Astrocyte (in vitro differentiated cells and primary cell): ENCODE measurements around the gene ADAMTS8. TPM values are rescaled to one million over a fixed set of nuclear protein-coding genes. Genes with fewer than 3 reads are reported as not detected.

Experiments used
- DNase-seq: peaks from one replicate; pipeline ENCODE4 v3.0.0-alpha.2; 2010; ENCODE audit warnings: low read depth
- FAIRE-seq: peaks from 2 replicates; lab custom pipeline; 2011; peaks lifted over from hg19 to GRCh38; lab: Jason Lieb, UNC
- H2AFZ ChIP-seq: 2 replicates; pipeline ENCODE4 v1.6.0; 2012; ENCODE audit warnings: low read depth, low read length, inconsistent platforms
- H3K27ac ChIP-seq: 2 replicates; pipeline ENCODE4 v1.5.1; 2011; ENCODE audit warnings: low read depth, low read length, inconsistent platforms
- H3K27me3 ChIP-seq: 2 replicates; pipeline ENCODE4 v1.6.0; 2011; ENCODE audit warnings: low read length, inconsistent platforms; ENCODE audit not compliant: insufficient read depth
- H3K36me3 ChIP-seq: 2 replicates; pipeline ENCODE4 v1.5.1; 2011; ENCODE audit warnings: low read length, inconsistent platforms; ENCODE audit not compliant: insufficient read depth
- H3K4me1 ChIP-seq: 2 replicates; pipeline ENCODE4 v1.5.1; 2011; ENCODE audit warnings: low read length, inconsistent platforms; ENCODE audit not compliant: insufficient read depth
- H3K4me2 ChIP-seq: 2 replicates; pipeline ENCODE4 v1.6.0; 2012; ENCODE audit warnings: low read length, inconsistent platforms
- H3K4me3 ChIP-seq: 2 replicates; pipeline ENCODE4 v1.5.1; 2011; ENCODE audit warnings: low read depth, mild to moderate bottlenecking, low read length, inconsistent platforms; ENCODE audit not compliant: insufficient read depth
- H3K79me2 ChIP-seq: 2 replicates; pipeline ENCODE4 v1.6.0; 2012; ENCODE audit warnings: mild to moderate bottlenecking, low read length, inconsistent platforms; ENCODE audit not compliant: insufficient read depth
- H3K9ac ChIP-seq: 2 replicates; pipeline ENCODE4 v1.6.0; 2012; ENCODE audit warnings: mild to moderate bottlenecking, low read length, inconsistent platforms
- H3K9me3 ChIP-seq: 2 replicates; pipeline ENCODE4 v1.5.1; 2012; ENCODE audit warnings: low read depth, mild to moderate bottlenecking, low read length, inconsistent platforms; ENCODE audit not compliant: insufficient read depth
- H4K20me1 ChIP-seq: 2 replicates; pipeline ENCODE4 v1.6.0; 2012; ENCODE audit warnings: low read length, inconsistent platforms; ENCODE audit not compliant: insufficient read depth
- H3K27ac Mint-ChIP-seq: one replicate; pipeline ENCODE4 v1.8.0; 2021; ENCODE audit warnings: mild to moderate bottlenecking, mixed read lengths; ENCODE audit not compliant: unreplicated experiment
- H3K27me3 Mint-ChIP-seq: one replicate; pipeline ENCODE4 v1.8.0; 2021; ENCODE audit warnings: low read depth, mixed read lengths; ENCODE audit not compliant: unreplicated experiment
- H3K36me3 Mint-ChIP-seq: one replicate; pipeline ENCODE4 v1.8.0; 2021; ENCODE audit warnings: low read depth, mixed read lengths; ENCODE audit not compliant: unreplicated experiment
- H3K4me1 Mint-ChIP-seq: one replicate; pipeline ENCODE4 v1.8.0; 2021; ENCODE audit warnings: low read depth, mixed read lengths; ENCODE audit not compliant: unreplicated experiment
- H3K4me3 Mint-ChIP-seq: one replicate; pipeline ENCODE4 v1.8.0; 2021; ENCODE audit warnings: mild to moderate bottlenecking, moderate library complexity, mixed read lengths; ENCODE audit not compliant: unreplicated experiment
- H3K9me3 Mint-ChIP-seq: one replicate; pipeline ENCODE4 v1.8.0; 2021; ENCODE audit warnings: mild to moderate bottlenecking, mixed read lengths; ENCODE audit not compliant: unreplicated experiment
- CTCF ChIP-seq: IDR thresholded peaks from 2 replicates; pipeline ENCODE4 v1.5.1; 2011; ENCODE audit warnings: low read depth, mild to moderate bottlenecking, inconsistent platforms, low read length, moderate library complexity; ENCODE audit not compliant: insufficient read depth
- EZH2 ChIP-seq: IDR thresholded peaks from 2 replicates; pipeline ENCODE4 v1.6.1; 2012; ENCODE audit warnings: mild to moderate bottlenecking, low read length, inconsistent platforms; ENCODE audit not compliant: insufficient read depth
- total RNA-seq: library from RNA; stranded (reverse); gene quantifications from 2 replicates; pipeline ENCODE4 v1.2.1, GENCODE V29; 2021

ADAMTS8 gene
- total RNA-seq, 1 donor from 2014 or later: 0.20 TPM

- peaks cover 68% of the 10 kb centered on the region for H3K27me3 ChIP-seq
- H3K36me3 Mint-ChIP-seq: peaks cover 6% of the 10 kb centered on the region
- no peak for FAIRE-seq
- H3K9me3 ChIP-seq: no peaks in the 10 kb centered on the region
- H3K27ac ChIP-seq: no peak overlapping the region
- H3K4me1 Mint-ChIP-seq: peaks cover 1% of the 10 kb centered on the region
- H3K9me3 Mint-ChIP-seq: peaks cover 8% of the 10 kb centered on the region
- TF ChIP-seq CTCF (no peak), EZH2 (no peak)
- H3K4me3 Mint-ChIP-seq: no peak overlapping the region
- no peaks in the 10 kb centered on the region for H3K36me3 ChIP-seq
- H3K27me3 Mint-ChIP-seq: peaks cover 89% of the 10 kb centered on the region
- no peak overlapping the region for H3K4me3 ChIP-seq
- H3K27ac Mint-ChIP-seq: no peak overlapping the region
- H3K9ac ChIP-seq: no peak overlapping the region
- no peak overlapping the region for H2AFZ ChIP-seq
- no peak for DNase-seq
- H3K79me2 ChIP-seq: no peaks in the 10 kb centered on the region
- H3K4me1 ChIP-seq: no peaks in the 10 kb centered on the region
- no peak overlapping the region for H3K4me2 ChIP-seq
- no peaks in the 10 kb centered on the region for H4K20me1 ChIP-seq
These were observed 4.8 kb downstream of the ADAMTS8 start for GRCh38 chr11:130423541-130424142.

- TF ChIP-seq EZH2 (no peak), CTCF (no peak)
- no peaks in the 10 kb centered on the region for H3K4me1 Mint-ChIP-seq
- Histone ChIP-seq H3K4me2 (no peak overlapping the region), H3K9me3 (no peaks in the 10 kb centered on the region), H3K27ac (no peak overlapping the region), H2AFZ (no peak overlapping the region), H3K27me3 (peaks cover 59% of the 10 kb centered on the region), H3K79me2 (no peaks in the 10 kb centered on the region), H4K20me1 (no peaks in the 10 kb centered on the region), H3K36me3 (no peaks in the 10 kb centered on the region), H3K4me1 (no peaks in the 10 kb centered on the region), H3K9ac (no peak overlapping the region), H3K4me3 (no peak overlapping the region)
- peaks cover 8% of the 10 kb centered on the region for H3K9me3 Mint-ChIP-seq
- H3K27me3 Mint-ChIP-seq: peaks cover 96% of the 10 kb centered on the region
- H3K4me3 Mint-ChIP-seq: no peak overlapping the region
- FAIRE-seq (no peak), DNase-seq (no peak)
- no peak overlapping the region for H3K27ac Mint-ChIP-seq
- H3K36me3 Mint-ChIP-seq: peaks cover 6% of the 10 kb centered on the region
These were observed 6.0 kb downstream of the ADAMTS8 start for GRCh38 chr11:130422251-130422995.

GRCh38 chr11:130421697-130422096 lies 6.7 kb downstream of the ADAMTS8 start:
- H4K20me1 ChIP-seq: no peaks in the 10 kb centered on the region
- H3K4me3 Mint-ChIP-seq: no peak overlapping the region
- no peak overlapping the region for H3K4me3 ChIP-seq
- H3K27ac Mint-ChIP-seq: no peak overlapping the region
- H3K9me3 ChIP-seq: no peaks in the 10 kb centered on the region
- FAIRE-seq (no peak), DNase-seq (no peak)
- H3K36me3 Mint-ChIP-seq: peaks cover 4% of the 10 kb centered on the region
- no peaks in the 10 kb centered on the region for H3K36me3 ChIP-seq
- no peaks in the 10 kb centered on the region for H3K4me1 Mint-ChIP-seq
- H3K27ac ChIP-seq: no peak overlapping the region
- no peak for TF ChIP-seq CTCF
- TF ChIP-seq EZH2: no peak
- peaks cover 8% of the 10 kb centered on the region for H3K9me3 Mint-ChIP-seq
- H2AFZ ChIP-seq: no peak overlapping the region
- no peak overlapping the region for H3K9ac ChIP-seq
- no peaks in the 10 kb centered on the region for H3K79me2 ChIP-seq
- H3K27me3 ChIP-seq: peaks cover 52% of the 10 kb centered on the region
- no peaks in the 10 kb centered on the region for H3K4me1 ChIP-seq
- peaks cover 90% of the 10 kb centered on the region for H3K27me3 Mint-ChIP-seq
- no peak overlapping the region for H3K4me2 ChIP-seq
